ENCODE data around the gene SMPD2. TPM values are rescaled to one million over a fixed set of nuclear protein-coding genes. Genes with fewer than 3 reads are reported as not detected.

The SMPD2 gene
- polyA plus RNA-seq, 3 donors: 13.9 to 16.5 (median 16.2) TPM

DNA sequence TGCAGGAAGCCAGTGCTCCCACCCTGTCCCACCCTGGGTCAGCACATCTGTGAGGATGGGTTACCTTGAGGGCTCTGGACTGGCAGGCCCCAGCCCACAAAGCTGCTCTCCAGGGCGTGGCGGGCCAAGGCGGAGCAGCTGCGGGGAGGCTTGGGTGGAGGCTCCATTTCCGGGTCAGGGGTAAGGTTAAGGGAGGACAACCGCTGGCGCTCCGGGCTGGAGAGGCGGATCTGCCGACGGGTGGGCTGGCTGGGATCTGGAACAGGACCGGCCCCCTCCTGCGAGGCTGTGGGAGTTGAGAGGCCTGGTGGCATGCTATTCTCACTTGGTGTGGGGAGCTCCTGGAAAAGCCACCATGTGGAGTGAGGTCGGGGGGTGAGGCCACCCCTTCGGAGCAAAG lies 5.5 kb downstream of the SMPD2 start:
- no peak for DNase-seq (ENCODE audit: low read depth in 3 of 3, low spot score in 2 of 3)

- no peak for DNase-seq (ENCODE audit: low read depth in 3 of 3, low spot score in 2 of 3)
Observed at GRCh38 chr6:109446541-109446940, 6.0 kb downstream of the SMPD2 start.

DNA sequence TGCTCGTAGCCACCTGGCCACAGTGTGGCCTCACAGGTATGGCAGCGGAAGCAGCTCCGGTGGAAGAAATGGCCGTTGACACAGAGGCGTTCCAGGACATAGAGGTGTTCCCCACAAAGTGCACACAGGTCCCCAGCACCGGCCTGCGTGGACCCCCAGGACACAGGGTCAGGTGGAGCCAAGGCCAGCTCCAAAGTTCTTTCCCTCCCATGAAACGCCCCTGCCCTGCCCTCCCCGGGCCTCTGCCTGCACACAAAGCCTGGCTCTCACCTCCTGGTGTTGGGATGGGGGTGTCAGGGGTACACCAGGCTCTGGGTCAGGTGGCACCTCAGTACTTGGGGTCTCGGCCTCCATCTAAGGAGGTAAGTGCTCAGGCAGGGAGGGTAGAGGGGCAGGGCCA lies 6.6 kb downstream of the SMPD2 start:
- DNase-seq (ENCODE audit: low read depth in 3 of 3, low spot score in 2 of 3): no peak

- DNase-seq (ENCODE audit: low read depth in 3 of 3, low spot score in 2 of 3): no peak
Observed at GRCh38 chr6:109447878-109448555, 7.5 kb downstream of the SMPD2 start.

- no peak for DNase-seq (ENCODE audit: low read depth in 3 of 3, low spot score in 2 of 3)
Observed at GRCh38 chr6:109448615-109449014, 8.1 kb downstream of the SMPD2 start.

DNA sequence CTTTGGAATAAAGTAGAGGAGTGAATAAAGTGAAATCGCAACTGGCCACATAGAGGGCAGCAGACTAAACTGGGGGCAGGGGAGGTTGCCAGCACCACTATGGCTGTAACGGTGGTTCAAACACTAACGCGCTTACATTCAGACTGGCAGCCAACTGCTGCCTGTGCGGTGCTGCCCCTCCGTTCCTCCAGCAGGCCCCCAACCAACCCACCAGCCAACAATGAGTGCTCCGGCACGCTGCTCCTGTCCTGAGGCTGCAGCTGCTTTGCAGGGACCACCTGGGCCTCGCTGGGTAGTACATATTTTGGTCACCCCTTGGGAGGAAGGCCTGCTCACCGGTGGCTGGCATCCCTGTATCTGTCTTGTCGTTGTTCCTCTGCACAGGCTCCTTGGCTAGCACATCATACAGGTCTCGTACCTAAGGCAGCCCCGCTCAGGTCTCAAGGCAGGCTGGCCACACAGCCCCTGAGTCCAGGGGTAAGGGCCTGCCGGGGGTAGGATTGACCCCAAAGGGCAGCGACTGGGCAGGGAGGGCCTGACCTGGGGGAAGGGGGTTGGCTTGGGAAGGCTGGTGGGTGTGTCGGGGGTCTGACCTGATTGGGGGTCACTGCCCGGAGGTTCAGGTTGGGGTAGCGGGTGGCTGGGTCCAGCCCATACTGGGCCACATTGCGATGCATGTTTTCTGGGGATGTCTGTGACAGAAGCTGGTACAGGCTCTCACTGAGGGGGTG lies 8.7 kb downstream of the SMPD2 start:
- no peak for DNase-seq (ENCODE audit: low read depth in 3 of 3, low spot score in 2 of 3)

DNA sequence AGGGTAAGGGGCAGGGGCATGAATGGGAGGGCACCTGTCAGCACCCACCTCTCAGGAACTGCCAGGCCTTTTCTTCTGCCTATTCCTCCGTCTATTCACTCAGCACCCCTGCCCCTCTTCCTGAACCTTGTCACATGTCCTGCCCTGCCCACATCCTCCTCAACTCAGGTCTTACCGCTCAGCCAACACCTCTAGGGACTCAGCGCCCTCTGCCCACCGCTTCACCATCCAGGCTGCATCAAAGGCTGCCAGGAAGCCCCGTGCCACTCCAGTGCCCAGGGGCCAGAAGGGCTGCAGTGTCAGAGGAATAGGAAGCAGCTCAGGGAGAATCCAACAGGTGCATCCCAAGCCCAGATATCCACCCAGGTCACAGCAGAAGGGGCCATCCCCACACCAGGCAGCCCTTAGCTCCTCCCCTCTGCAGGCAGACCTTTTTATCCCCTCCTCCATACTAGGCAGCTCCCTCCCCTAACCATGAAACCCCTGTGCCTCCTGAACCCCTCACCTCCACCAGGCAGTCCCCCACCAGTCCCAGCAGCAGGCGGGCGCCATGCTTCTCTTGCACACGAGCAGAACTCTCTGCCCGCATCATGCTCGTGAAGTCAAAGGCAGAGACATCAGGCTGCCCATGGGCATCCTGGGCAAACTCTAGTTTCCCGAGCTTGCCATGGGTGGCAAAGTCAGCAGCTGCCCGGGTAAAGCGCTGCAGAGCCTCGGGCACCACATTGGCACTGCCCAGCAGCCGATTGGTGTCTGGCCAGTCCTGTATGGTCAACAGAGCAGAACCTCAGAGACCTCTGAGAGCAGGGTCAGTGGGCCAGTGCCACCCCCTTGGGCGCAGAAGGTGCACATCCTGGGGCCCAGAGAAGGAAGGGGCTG lies 9.5 kb downstream of the SMPD2 start:
- DNase-seq (ENCODE audit: low read depth in 3 of 3, low spot score in 2 of 3): no peak

DNA sequence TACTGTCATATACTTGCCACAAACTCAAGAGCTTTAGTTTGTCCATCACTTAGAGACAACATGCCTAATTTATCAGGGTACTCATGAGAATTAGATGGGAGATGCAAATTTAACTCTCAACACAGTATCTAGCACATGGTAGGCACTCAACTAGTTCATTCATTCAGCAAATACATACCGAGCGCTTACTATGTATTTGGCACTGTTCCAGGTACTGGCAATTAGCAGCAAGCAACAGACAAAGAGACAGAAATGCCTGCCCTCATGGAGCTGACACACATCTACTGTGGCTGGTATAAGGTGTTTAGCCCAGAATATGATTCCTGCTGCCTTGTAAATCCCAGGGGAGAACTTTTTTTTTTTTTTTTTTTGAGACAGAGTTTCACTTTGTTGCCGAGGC lies 10.3 kb downstream of the SMPD2 start:
- DNase-seq (ENCODE audit: low read depth in 3 of 3, low spot score in 2 of 3): no peak

- no peak for DNase-seq (ENCODE audit: low read depth in 3 of 3, low spot score in 2 of 3)
Observed at GRCh38 chr6:109451376-109451775, 10.9 kb downstream of the SMPD2 start.

- no peak for DNase-seq (ENCODE audit: low read depth in 3 of 3, low spot score in 2 of 3)
Observed at GRCh38 chr6:109452181-109452580, 11.7 kb downstream of the SMPD2 start.

- no peak for DNase-seq (ENCODE audit: low read depth in 3 of 3, low spot score in 2 of 3)
Observed at GRCh38 chr6:109453156-109453555, 12.6 kb downstream of the SMPD2 start.

DNA sequence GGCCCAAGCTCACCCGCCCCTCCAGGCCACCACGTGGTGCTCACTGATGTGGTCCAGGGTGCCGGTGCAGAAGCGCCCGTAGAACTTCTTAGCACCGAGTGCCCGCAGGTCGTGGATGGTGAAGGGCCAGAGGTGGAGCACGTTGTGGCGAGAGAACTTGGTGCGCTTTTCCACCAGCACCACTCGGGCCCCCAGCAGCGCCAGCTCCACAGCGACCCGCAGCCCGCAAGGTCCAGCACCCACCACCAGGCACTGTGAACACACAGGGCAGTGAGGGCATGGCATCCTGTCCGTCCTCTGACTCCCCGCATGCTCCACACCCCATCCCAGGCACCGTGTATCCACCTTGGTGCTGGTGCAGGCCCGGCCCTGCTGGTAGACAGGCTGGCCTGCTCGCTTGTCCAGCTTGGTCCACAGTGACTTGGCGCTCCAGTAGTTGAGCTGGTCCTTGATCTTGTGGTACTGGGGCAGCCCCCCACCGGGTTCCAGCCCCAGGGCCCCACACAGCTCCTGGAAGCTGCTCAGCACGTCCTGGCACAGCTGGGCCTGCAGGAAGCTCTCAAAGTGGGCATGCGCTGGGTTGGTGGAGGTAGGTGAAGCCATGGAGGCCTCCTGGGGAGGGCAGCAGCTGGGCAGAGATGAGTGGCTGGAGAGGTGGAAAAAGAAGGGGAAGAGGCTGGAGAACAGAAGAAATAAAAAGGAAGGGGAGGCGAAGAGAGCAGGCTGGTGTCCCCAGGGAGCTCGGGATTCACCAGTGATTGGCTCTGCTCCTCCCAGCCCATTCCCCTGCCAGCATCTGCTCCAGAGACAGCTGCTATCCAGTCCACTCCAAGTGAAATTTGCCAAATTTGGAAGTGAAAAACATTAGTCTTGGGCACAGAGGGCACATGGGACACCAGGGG lies 13.3 kb downstream of the SMPD2 start:
- no peak for DNase-seq (ENCODE audit: low read depth in 3 of 3, low spot score in 2 of 3)

DNA sequence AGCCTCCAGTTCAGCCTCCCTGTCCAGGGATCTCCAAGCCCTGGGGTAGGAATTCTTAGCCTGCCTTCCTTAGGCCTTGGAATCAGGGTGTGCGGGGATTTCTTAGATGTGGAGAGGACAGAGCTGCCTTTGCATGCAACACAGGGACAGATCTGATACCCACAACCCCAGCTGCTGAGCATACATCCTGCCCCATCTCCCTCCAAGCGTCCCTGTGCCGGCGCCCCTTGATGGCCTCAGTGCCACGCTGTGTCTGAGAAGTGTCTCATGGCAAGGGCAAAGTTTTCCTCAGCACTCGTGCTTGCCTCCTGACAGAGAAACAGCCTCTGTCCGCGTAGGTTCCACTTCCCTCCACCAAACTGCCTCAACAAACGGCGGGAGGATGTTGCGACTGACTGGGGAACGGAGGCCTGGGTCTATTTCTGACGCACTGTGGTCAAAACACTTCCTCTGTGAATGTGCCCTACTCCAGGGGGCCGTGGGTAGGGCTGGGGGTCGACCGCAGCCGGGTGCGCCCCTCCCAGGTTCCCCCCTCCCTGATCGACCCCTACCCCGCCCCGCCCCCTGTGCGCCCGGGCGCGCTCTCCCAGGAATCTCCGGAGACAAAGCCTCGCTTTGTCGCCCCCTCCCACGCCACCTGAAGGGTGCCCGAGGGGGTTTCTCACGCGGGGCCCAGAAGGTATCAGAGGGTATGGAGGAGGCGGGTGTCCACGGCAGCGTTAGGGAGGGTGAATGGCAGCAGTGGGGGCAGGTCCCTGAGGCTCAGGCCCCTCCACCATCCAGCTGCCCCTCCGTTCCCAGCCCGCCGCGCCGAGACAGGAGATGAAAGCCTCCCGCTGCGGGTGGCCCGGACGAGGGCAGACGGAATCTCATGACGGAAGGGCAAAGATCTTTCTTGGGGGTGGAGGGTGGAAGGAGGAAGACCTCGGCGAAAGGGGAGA lies 14.2 kb downstream of the SMPD2 start:
- no peak for DNase-seq (ENCODE audit: low read depth in 3 of 3, low spot score in 2 of 3)

DNA sequence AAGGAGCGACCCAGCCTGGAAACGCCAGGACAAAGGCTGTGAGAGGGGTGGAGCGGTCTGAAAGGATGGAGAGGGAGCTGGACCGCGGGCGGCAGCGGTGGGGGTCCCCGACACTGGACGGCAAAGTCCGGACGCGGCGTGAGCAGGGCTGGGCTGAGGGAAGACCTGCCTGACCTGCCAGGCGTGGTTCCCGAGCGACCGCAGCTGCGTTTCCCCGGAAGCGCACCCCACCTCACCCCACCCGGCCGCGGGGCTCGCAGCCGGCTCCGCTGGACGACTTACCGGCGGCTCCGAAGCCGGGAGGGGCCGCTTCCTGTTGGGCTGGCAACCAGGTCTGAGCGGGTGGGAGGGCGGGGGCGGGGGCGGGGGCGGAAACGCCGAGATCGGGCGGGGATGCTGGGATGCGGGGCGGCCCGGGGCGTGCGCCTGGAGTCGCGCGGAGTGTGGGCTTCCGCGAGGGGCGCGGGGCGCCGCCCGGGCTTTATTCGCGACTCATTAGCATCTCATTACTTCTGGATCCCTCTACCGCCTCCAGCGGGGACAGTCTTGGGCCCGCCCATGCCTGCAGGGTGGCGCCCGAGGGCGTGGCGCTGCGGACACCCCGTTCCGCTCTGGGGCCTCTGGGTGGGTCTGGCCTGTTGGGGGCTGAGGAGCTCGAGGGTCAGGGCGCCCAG lies 15.1 kb downstream of the SMPD2 start, which contains the start of gene MICAL1:
Gene MICAL1, minus strand, starts transcription at position 336 of the 674 bp plus-strand sequence. CDS start 1,576 bp downstream, outside the sequence.
- DNase-seq (ENCODE audit: low read depth in 3 of 3, low spot score in 2 of 3): no peak

DNA sequence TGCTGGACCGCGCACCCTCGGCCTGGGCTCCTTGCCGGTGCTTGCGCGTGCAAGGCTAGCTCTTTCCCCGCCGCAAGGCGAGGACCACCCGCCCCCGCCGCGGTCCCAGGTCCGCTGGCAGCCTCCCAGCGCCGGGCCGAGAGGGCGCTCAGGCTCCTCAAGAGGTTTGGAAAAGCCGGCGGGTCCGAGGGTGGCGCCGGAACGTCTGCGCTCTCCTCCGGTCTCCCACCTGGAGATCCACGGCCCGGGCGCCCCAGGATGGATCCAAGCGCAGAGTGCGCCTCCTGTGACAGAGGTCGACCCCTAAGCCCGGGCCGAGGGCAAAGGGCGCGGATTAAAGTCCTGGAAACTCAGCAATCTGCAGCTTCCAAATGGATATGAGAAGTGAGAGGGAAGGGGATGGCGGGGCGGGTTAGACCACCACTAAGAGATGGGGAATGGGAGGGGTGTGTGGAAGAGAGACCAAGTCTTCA lies 15.6 kb downstream of the SMPD2 start:
- DNase-seq (ENCODE audit: low read depth in 3 of 3, low spot score in 2 of 3): no peak

DNA sequence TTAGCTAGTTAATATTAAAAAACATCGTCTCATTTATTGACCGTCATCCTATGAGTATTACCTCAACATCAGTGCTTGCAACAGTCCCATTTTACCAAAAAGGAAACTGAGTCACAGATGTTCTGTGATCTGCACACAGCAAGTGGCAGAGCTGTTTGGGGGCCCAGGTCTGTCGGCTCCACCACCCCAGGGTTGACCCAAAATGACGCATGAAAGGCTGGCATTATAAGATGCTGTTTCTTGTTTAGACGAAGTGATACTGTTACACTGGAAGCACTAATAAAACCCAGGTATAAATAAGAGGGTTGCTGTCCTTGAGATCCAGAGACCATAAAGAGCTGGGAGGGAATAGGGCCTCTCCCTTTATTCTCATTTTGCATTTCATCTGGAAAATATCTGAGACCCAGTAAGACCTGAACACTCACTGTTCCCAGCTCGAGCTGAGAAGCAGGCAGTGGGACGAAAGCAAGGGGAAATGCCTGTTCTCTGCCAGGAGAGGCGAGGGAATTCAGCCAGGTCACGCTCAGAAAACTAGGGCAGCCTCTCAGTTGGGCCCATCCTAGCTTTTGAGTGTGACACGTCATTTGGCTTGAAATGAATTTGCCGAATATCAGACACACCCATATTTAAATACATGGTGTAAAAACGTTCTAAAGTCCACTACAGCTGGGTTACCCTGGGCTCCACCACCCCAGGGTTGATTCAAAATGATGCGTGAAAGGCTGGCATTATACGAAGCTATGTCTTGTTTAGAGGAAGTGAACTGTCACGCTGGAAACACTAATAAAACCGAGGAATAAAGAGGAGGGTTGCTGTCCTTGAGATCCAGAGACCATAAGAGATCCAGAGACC lies 16.4 kb downstream of the SMPD2 start:
- no peak for DNase-seq (ENCODE audit: low read depth in 3 of 3, low spot score in 2 of 3)

DNA sequence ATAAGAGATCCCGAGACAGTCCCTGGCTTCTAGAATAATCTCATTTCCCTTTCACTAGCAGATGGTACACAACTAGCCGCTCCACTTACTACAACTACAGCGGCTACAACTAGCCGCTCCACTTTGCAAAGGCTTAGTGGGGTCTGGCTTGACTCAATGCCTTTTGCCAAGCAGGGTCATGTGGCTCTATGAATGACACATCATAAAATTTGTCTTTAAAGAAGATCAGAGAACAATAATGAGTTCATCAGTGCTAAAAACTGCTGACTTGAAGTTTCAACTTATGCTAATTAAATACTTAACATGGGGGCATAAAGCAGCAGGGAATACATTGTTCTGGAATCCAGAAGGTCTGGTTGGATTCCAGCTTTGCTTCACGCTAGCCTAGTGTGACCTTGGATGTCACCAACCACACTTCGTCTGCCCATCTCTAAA lies 17.1 kb downstream of the SMPD2 start:
- DNase-seq (ENCODE audit: low read depth in 3 of 3, low spot score in 2 of 3): no peak

Data from right renal cortex interstitium (tissue), 3 donors.